ENCODE results near the gene ABI2.
A peak's percentile ranks its signal among the peaks of the same experiment; 100 is the strongest.

ABI2 gene

GRCh38 chr2:203432811-203433210 is 104.6 kb downstream of the ABI2 start:
- no peak for DNase-seq

GRCh38 chr2:203436496-203436895 is 108.3 kb downstream of the ABI2 start:
- no peak for DNase-seq

- DNase-seq: no peak
Observed at GRCh38 chr2:203437511-203437910, 109.3 kb downstream of the ABI2 start.

- no peak for DNase-seq
Observed at GRCh38 chr2:203438528-203438927, 110.3 kb downstream of the ABI2 start.

- DNase-seq: no peak
Observed at GRCh38 chr2:203440671-203441070, 112.5 kb downstream of the ABI2 start.

GRCh38 chr2:203441463-203441862 is 113.3 kb downstream of the ABI2 start:
- DNase-seq: no peak

GRCh38 chr2:203442463-203442862 is 114.3 kb downstream of the ABI2 start:
- DNase-seq: no peak

GRCh38 chr2:203444738-203445137 is 116.5 kb downstream of the ABI2 start:
- DNase-seq: no peak

- no peak for DNase-seq
Observed at GRCh38 chr2:203446071-203446481, 117.9 kb downstream of the ABI2 start.

- no peak for DNase-seq
Observed at GRCh38 chr2:203446780-203447179, 118.6 kb downstream of the ABI2 start.

- no peak for DNase-seq
Observed at GRCh38 chr2:203450561-203450960, 122.4 kb downstream of the ABI2 start.

GRCh38 chr2:203451011-203451410 is 122.8 kb downstream of the ABI2 start:
- DNase-seq: no peak

GRCh38 chr2:203451689-203452088 is 123.5 kb downstream of the ABI2 start:
- DNase-seq: no peak

- peak; percentile 56 for DNase-seq
Observed at GRCh38 chr2:203453858-203454451, 125.8 kb downstream of the ABI2 start.

- no peak for DNase-seq
Observed at GRCh38 chr2:203455209-203455608, 127.0 kb downstream of the ABI2 start.

GRCh38 chr2:203461746-203462145 is 133.6 kb downstream of the ABI2 start:
- no peak for DNase-seq

- no peak for DNase-seq
Observed at GRCh38 chr2:203462308-203462707, 134.1 kb downstream of the ABI2 start.

- DNase-seq: no peak
Observed at GRCh38 chr2:203463266-203463678, 135.1 kb downstream of the ABI2 start.

GRCh38 chr2:203469546-203469945 is 141.4 kb downstream of the ABI2 start:
- no peak for DNase-seq

- DNase-seq: no peak
Observed at GRCh38 chr2:203470371-203470770, 142.2 kb downstream of the ABI2 start.

GRCh38 chr2:203471323-203471722 is 143.1 kb downstream of the ABI2 start:
- no peak for DNase-seq

GRCh38 chr2:203476881-203477280 is 148.7 kb downstream of the ABI2 start:
- DNase-seq: no peak

GRCh38 chr2:203480623-203481022 is 152.4 kb downstream of the ABI2 start:
- no peak for DNase-seq

GRCh38 chr2:203484266-203485112 is 156.3 kb downstream of the ABI2 start:
- DNase-seq: peak; percentile 70

- DNase-seq: no peak
Observed at GRCh38 chr2:203489531-203489930, 161.3 kb downstream of the ABI2 start.

Measured in CD4-positive, alpha-beta T cell treated with Interleukin-12 subunit alpha and Interleukin-12 subunit beta, for 1 hour (primary cell).